ENCODE measurements around the gene NRP2. TPM values are rescaled to one million over a fixed set of nuclear protein-coding genes. Genes with fewer than 3 reads are reported as not detected.

Gene NRP2
- total and polyA plus RNA-seq, 11 donors: 2.0 to 57.5 (median 4.7) TPM

DNA sequence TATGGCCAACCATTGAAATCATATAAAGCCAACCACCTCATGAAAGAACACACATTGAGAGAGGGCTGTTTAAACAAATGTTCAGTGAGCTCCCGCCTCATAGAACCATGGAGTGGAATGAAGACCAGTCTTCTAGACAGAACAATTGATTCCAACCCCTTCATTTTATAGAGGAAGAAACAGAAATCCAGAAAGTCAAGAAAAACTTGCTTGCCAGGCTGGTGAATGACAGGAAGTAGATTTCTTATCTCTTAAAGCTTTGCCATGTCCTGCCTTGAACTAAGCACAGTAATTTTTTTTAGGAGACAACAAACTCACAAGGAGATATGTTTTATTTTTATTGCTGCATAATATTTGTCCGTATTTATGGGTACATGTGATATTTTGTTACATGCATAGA is 16.5 kb upstream of the NRP2 start:
- WGBS, 4 donors: 90 to 94% (median 92%) methylated on average over 2 of the region's 2 CpGs
- no peak for DNase-seq
- H3K9me3 ChIP-seq: peaks cover 0 to 7% (median 0%) of the 10 kb centered on the region in 12 donors
- intact Hi-C loops (cut with DNase I): no loop called here
- H3K4me3 ChIP-seq: no peak overlapping the region
- ATAC-seq: no peak
- H3K36me3 ChIP-seq: no peaks in the 10 kb centered on the region
- peaks cover 0 to 6% (median 1%) of the 10 kb centered on the region in 12 donors for H3K4me1 ChIP-seq
- no peaks in the 10 kb centered on the region for H3K27me3 ChIP-seq
- TF ChIP-seq POLR2A (IDR thresholded peaks at IDR 0.05): no peak
- TF ChIP-seq, protein P1, sequence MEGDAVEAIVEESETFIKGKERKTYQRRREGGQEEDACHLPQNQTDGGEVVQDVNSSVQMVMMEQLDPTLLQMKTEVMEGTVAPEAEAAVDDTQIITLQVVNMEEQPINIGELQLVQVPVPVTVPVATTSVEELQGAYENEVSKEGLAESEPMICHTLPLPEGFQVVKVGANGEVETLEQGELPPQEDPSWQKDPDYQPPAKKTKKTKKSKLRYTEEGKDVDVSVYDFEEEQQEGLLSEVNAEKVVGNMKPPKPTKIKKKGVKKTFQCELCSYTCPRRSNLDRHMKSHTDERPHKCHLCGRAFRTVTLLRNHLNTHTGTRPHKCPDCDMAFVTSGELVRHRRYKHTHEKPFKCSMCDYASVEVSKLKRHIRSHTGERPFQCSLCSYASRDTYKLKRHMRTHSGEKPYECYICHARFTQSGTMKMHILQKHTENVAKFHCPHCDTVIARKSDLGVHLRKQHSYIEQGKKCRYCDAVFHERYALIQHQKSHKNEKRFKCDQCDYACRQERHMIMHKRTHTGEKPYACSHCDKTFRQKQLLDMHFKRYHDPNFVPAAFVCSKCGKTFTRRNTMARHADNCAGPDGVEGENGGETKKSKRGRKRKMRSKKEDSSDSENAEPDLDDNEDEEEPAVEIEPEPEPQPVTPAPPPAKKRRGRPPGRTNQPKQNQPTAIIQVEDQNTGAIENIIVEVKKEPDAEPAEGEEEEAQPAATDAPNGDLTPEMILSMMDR (IDR thresholded peaks at IDR 0.05): no peak
- H3K27ac ChIP-seq: no peak overlapping the region

GRCh38 chr2:205670292-205670691 is 12.0 kb upstream of the NRP2 start:
- no peak for ATAC-seq
- 83 to 90% (median 88%) methylated on average over 2 of the region's 2 CpGs for WGBS, 4 donors
- TF ChIP-seq POLR2A (IDR thresholded peaks at IDR 0.05): no peak
- TF ChIP-seq, protein P1 (IDR thresholded peaks at IDR 0.05): no peak

DNA sequence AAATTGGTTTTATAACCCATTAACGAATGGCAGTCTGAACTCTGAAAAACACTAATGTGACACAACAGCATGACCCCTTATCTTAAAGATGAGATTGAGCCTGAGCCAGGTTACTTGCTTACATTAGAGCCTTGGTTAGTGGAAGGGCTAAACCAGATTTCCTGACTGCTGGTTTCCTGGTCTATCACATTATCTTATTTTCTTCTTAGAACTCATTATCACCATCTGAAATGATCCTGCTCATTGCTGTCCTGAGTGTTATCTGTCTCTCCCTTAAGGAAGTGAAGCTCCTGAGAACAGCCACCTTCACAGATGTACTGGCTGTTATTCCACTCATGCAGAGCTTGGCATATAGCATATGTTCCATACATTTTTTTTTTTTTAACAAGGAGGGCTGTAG is 9.0 kb upstream of the NRP2 start:
- H3K27me3 ChIP-seq: no peaks in the 10 kb centered on the region
- TF ChIP-seq, protein P1 (IDR thresholded peaks at IDR 0.05): no peak
- TF ChIP-seq POLR2A (IDR thresholded peaks at IDR 0.05): no peak
- WGBS, 4 donors: 75 to 85% (median 77%) methylated on average over 1 of the region's 1 CpG
- ATAC-seq: no peak
- intact Hi-C loops (cut with DNase I): loop anchor here in 7 of 10 donors (5.0 to 10.0 kb wide), 6 partner anchors 129 to 1346 kb away; no protein-coding TSS in a partner anchor
- H3K4me3 ChIP-seq: no peak overlapping the region
- H3K4me1 ChIP-seq: peaks cover 0 to 9% (median 0%) of the 10 kb centered on the region in 12 donors
- H3K36me3 ChIP-seq: no peaks in the 10 kb centered on the region
- no peak overlapping the region for H3K27ac ChIP-seq
- H3K9me3 ChIP-seq: no peaks in the 10 kb centered on the region
- no peak for DNase-seq

More at GRCh38 chr2:205670292-205670691, 12.0 kb upstream of the NRP2 start:
- no peak for DNase-seq
- Histone ChIP-seq H3K9me3 (peaks cover 0 to 7% (median 0%) of the 10 kb centered on the region in 12 donors), H3K36me3 (no peaks in the 10 kb centered on the region), H3K27ac (no peak overlapping the region), H3K4me1 (peaks cover 0 to 2% (median 0%) of the 10 kb centered on the region in 12 donors), H3K4me3 (no peak overlapping the region), H3K27me3 (no peaks in the 10 kb centered on the region)
- intact Hi-C loops (cut with DNase I): loop anchor here in 7 of 10 donors (5.0 to 10.0 kb wide), 6 partner anchors 125 to 1343 kb away; no protein-coding TSS in a partner anchor

DNA sequence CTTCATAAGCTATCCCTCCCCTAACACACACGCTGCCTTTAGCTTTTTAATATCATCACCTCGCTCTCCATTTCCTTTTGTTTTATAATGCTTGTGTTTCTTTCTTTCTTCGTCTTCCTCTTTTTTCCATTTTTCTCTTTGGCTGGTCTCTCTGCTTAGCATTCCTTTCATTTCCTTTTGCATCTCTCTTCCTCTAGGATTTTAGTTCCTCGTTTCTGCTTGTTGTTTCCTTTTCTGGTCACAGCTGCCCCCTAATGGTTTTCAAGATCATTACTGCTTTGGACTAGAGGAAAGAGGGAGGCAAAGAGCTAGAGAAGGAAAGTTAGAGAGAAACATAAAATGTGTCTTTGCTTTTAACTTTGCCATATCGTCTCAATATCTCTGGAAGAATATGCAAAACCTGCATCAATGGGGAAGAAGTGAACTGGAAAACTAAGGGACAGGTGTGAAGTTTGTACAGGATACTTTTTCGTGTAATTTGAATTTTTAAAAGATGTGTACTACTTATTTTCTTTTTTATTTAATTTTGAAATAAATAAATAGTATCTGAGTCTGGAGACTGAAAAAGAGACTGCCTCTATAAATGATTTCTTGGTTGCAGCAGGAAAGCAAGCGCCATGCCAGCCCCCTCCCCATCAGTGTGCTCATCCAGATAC is 6.3 kb upstream of the NRP2 start:
- Histone ChIP-seq H3K27me3 (peaks cover 0 to 12% (median 0%) of the 10 kb centered on the region in 9 donors), H3K36me3 (no peaks in the 10 kb centered on the region), H3K4me1 (peaks cover 0 to 15% (median 0%) of the 10 kb centered on the region in 12 donors), H3K9me3 (no peaks in the 10 kb centered on the region), H3K27ac (no peak overlapping the region), H3K4me3 (peak overlapping the region in 3 of 12 donors; percentile 9 to 16 (median 15))
- DNase-seq: no peak
- 37 to 39% (median 39%) methylated on average over 7 of the region's 7 CpGs for WGBS, 4 donors
- ATAC-seq: peak in 2 of 4 donors; percentile 51 to 65
- no peak for TF ChIP-seq POLR2A (IDR thresholded peaks at IDR 0.05)
- TF ChIP-seq, protein P1 (IDR thresholded peaks at IDR 0.05): peak; percentile 61 to 86 (median 76)
- intact Hi-C loops (cut with DNase I): loop anchor here (2.0 to 10.0 kb wide), 13 partner anchors 131 to 1529 kb away; no protein-coding TSS in a partner anchor
